NCI-H187 (cell line): Measurements from ENCODE around the gene COL11A2.
"Not testable (repeated sequence)": the region's sequence is repeated elsewhere in the genome, so short reads cannot be mapped to it uniquely, and the experiment has no call there.

Experiments used
- DNase-seq, 2 experiments: peaks; one replicate each; lab custom pipeline; 2025; lab: John Stamatoyannopoulos, UW

Gene COL11A2

GRCh38 chr6:33192105-33192646 lies at the start of gene COL11A2:
Gene COL11A2, minus strand, starts transcription at chr6:33192467. Its CDS starts 227 bp downstream, at chr6:33192240.
- no peak for DNase-seq

- no peak for DNase-seq
These were observed 49.7 kb upstream of the COL11A2 start for GRCh38 chr6:33241968-33242367.

GRCh38 chr6:33237741-33238140 lies 45.5 kb upstream of the COL11A2 start:
- no peak for DNase-seq

- DNase-seq = no peak
These were observed 44.6 kb upstream of the COL11A2 start for GRCh38 chr6:33236852-33237251.

GRCh38 chr6:33236328-33236727 lies 44.1 kb upstream of the COL11A2 start:
- DNase-seq = no peak

- no peak for DNase-seq
These were observed 43.0 kb upstream of the COL11A2 start for GRCh38 chr6:33235221-33235634.

- DNase-seq = not testable (repeated sequence)
These were observed 34.3 kb upstream of the COL11A2 start for GRCh38 chr6:33226503-33227120.

- DNase-seq = no peak
These were observed 25.4 kb upstream of the COL11A2 start for GRCh38 chr6:33217681-33218080.

GRCh38 chr6:33217246-33217645 lies 25.0 kb upstream of the COL11A2 start:
- no peak for DNase-seq

- no peak for DNase-seq
These were observed 23.9 kb upstream of the COL11A2 start for GRCh38 chr6:33216117-33216649.

GRCh38 chr6:33215271-33216116 lies 23.2 kb upstream of the COL11A2 start:
- no peak for DNase-seq

- DNase-seq = no peak
These were observed 21.7 kb upstream of the COL11A2 start for GRCh38 chr6:33213989-33214335.

GRCh38 chr6:33213166-33213988 lies 21.1 kb upstream of the COL11A2 start:
- DNase-seq = no peak

- DNase-seq = no peak
These were observed 20.5 kb upstream of the COL11A2 start for GRCh38 chr6:33212857-33213165.

GRCh38 chr6:33211666-33212422 lies 19.6 kb upstream of the COL11A2 start:
- DNase-seq = no peak

- no peak for DNase-seq
These were observed 18.9 kb upstream of the COL11A2 start for GRCh38 chr6:33211136-33211535.

GRCh38 chr6:33209856-33210255 lies 17.6 kb upstream of the COL11A2 start:
- DNase-seq = no peak

GRCh38 chr6:33208091-33208967 lies 16.1 kb upstream of the COL11A2 start, which contains the start of gene RING1:
Gene RING1, plus strand, starts transcription at chr6:33208500. Its CDS starts 323 bp downstream, at chr6:33208823.
- DNase-seq = peak; percentile 36 to 63

- no peak for DNase-seq
These were observed 15.4 kb upstream of the COL11A2 start for GRCh38 chr6:33207552-33208090.
